HG03354 (cell line): ENCODE measurements around the gene KDM2B.
"Not testable (repeated sequence)": the region's sequence is repeated elsewhere in the genome, so short reads cannot be mapped to it uniquely, and the experiment has no call there.

Experiments used
- ATAC-seq: cut with Tn5 transposase; IDR thresholded peaks from one replicate; pipeline ENCODE4 v1.9.1; 2021; ENCODE audit warnings: mild to moderate bottlenecking; ENCODE audit not compliant: unreplicated experiment, poor library complexity, severe bottlenecking

Gene KDM2B

DNA sequence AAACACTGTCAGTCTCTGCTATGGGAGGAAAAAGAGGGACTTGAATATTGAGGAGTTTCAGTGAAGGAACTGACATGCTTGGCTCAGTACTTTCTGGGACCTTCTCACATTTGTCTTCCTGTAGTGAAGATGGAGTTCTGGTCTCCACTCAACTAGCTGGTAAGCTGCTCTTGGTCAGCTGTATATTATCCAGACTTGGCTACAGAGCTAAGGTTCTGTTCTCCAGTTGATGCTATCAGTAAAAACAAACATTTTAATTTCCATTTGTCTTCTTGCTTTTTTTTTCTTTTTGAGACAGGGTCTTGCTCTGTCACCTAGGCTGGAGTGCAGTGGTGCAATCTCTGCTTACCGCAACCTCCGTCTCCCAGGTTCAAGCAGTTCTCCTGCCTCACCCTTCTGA, 175.6 kb downstream of the KDM2B start:
- no peak for ATAC-seq

DNA sequence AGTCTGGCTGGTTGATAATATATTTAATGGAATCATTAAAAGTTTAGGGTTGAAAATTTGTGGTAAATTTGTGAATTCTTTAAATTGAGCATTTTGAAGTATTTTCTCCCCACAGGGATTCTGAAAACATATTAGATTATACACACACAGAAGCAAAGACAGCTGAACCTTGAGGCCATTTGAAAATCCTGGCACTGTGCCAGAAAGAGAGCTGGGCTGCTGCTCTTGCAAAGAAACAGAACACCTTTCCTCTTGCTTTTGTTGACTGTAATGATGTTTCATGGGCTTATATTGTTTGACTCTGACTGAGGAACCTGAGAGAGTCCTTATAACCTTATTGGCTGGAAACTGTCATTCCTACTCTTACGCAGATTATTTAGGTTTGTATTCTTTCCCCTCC, 176.1 kb downstream of the KDM2B start:
- ATAC-seq: no peak

DNA sequence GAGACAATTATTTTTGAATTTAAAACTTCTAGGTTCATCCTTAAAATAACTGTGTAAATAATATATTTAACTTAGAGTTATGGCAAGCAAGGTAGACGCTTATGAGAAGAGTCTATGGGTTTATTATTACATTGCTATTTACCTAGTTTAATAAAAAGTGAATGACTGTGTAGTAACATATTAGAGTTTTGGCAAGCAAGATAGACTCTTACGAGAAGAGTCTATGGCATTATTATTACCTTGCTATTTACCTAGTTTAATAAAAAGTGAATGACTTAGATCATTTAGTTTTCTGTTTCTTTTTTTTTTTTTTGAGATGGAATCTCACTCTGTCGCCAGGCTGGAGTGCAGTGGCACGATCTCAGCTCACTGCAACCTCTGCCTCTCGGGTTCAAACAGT, 177.1 kb downstream of the KDM2B start:
- ATAC-seq: no peak

DNA sequence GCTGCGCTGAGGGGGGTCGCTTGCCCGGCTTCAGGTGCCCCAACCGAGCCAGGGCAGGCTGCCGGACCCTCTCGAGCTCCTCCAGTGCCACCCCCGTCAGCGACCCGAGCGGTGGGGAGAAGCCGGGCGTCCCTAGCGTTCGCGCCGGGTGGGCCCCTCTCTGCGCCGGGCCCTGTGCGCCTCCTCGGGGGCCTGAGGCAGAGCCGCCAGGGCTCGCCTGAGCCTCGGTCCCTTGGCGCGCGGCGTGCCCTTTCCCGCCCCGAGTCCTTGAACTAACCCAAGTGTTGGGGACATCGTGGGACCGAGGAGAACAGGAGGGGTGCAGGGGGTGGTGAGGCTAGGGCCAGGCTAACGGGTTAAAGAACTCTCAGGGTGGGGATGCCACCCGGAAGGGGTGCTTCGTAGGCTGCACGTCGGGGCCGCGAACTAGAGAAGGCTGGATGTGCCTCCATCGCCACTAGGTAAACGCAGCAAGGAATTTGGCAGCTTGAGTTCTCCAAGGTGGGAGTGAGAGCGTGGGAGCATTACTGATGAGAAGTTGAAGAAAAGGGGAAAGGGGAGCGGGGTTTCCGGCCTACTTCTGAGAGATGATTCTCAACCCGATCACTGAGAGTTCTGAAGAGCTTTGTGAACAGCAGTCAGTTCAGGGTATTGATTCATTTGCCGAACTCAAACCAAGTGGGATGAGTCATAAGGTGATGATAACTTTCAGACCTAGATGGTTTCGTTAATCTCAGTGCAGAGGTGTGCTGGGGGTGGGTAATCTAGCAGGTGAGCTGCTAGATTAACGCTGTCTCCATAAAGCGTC, 180.3 kb downstream of the KDM2B start:
- peak; percentile 45 for ATAC-seq

DNA sequence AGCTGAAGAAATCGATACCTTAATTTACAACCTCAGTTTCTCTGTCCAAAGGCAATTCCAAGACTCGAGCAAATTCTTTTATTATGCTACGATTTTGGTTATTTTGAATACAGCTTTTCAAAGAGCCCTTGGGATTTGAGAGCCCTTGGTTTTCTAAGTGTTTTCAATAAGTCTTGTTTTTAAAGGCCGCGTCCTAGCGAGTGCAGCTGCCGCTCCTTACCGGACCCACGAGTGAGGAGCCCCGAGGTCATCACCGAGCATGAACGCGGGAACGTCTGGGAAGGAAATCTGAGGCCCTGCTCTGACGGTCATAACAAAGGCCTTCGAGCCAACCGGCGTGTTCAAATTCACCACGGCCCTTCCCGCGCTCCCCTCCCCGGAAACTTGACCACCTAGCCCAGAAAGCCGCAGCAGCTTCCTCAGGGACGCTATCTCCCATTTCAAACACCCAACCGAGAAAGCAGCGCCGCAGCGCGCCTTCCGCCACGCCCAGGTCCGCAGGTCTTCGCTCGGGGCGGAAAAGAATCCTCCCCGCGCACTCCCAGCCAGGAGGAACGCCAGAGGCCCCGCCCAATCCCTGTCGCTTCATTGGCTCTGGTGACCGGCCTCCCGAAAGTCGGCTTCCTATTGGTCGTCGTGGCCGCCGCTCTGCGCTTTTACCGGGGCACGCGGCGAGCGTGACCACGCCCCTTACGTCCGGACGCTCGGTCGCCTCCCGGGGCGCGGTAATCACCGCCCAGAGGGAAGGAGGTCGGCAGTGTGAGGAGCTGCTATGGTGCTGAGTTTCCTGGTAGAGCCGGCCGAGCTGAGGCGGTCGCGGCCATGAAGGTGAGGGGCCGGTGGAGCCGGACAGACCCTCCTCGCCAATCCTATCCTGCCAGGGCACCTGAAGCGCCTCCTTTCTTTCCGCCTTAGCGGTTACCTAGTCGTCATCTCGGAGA, 181.2 kb downstream of the KDM2B start, which contains the start of gene RNF34:
RNF34 (plus strand) TSS at position 728 of the 941 bp plus-strand sequence; CDS start at position 823, 95 bp downstream.
- ATAC-seq: peak; percentile 89

DNA sequence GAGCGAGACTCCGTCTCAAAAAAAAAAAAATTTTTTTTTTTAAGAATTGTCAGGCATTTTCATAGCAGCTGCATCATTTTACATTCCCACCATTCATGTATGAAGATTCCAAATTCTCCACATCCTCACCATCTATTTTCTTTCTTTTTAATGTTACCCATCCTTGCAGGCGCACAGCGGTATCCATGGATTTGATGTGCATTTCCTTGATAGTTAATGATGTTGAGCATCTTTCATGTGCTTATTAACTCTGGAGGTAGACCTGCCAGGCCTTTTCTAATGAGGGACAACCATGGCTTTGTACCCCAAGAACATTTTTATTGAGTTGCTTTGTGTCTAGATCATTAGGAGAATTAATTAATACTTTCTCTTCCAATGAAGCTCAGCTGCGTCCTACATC, 182.5 kb downstream of the KDM2B start:
- ATAC-seq: no peak

DNA sequence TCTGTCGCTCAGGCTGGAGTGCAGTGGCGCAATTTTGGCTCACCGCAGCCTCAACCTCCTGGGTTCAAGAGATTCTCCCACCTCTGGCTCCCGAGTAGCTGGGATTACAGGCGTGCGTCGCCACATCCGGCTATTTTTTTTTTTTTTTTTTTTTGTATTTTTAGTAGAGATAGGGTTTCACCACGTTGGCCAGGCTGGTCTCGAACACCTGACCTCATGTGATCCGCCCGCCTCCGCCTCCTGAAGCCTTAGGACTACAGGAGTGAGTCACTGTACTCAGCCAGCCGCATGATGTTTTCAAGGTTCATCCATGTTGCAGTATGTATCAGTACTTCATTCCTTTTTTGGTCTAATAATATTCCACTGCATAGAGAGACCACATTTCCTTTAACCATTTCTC, 183.3 kb downstream of the KDM2B start:
- no peak for ATAC-seq

DNA sequence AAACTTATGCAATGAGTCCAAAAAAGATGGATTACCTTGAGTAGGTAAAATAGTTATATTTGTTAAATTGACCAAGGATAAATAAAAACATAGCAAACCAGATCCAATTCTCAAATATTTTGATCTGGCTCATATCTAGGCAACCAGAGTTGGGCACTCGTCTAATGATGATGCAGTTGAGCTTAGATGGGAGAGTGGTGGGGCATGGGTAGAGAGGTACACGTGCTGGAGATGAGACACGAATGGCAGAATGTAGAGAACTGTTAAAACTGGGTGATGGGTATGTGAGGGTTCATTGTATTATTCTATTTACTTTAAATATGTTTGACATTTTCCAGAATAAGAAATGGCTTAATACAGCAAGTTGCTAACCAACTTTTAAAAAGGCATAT, 188.5 kb downstream of the KDM2B start:
- no peak for ATAC-seq

DNA sequence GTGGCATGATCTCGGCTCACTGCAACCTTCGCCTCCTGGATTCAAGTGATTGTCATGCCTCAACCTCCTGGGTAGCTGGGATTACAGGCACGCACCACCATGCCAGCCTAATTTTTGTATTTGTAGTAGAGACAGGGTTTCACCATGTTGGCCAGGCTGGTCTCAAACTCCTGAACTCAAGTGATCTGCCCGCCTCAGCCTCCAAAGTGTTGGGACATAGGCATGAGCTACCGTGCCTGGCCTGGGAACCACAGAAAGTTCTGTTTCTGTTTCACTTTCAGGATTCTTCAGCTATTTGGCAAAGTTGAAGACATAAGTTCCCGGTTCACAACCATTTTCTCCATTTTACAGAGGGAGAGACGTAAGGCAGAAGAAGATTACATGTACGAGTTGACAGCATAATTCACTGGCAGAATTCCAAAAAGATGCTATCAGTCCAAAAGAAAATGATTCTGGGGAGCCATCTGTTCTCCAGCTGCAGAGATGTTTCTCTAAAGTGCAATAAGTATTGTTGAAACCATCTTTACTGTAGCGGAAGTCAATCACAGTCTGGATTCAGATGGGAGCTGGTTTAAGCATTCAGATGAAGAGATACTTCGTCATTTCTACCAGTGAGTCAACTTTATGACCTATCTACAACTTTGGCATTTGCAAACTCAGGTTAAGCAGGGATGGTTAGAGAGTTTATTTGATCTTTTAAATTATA, 189.1 kb downstream of the KDM2B start:
- ATAC-seq: peak; percentile 47

DNA sequence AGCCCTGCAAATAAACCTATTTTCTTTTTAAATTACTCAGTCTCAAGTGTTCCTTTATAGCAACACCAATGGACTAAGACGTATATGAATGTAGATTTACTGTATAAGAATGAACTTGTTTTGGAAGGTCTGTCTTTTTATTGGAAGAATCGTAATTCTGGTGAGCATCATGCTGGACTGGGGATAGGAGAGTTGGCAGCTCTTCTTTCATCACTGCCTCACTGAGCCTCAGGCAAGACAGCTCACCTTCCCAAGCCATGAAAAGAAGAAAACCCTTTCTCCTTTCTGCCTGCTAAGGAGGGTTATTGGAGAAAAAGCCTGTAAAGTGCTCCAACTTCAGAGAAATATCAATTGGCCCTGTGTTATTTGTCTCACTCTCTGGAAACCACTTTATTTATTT, 190.0 kb downstream of the KDM2B start:
- no peak for ATAC-seq

DNA sequence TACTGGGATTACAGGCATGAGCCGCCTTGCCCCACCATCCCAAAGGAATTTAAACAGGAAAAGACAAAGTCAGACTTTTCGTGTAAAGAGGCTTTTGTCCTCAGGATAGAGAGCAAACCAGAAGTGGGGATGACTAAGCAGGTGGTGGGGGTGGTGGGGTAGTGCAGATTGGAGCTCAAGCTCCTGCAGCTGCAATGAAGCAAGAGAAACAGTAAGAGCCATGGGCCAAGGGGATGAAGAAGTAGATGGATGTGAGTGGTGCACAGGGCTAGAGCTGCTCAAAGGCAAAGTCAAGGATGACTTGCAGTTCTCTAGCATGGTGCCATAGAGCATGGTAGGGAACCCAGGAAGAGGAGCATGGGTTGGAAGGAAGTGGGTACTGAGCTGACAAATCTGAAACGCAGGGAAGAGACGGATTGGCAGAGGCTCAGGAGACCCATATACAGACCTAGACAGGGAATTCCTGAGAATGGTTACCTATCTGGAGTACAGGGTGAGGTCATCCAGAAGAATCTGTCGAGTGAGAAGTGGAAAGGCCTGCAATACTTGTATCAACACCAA, 192.3 kb downstream of the KDM2B start:
- ATAC-seq: no peak

DNA sequence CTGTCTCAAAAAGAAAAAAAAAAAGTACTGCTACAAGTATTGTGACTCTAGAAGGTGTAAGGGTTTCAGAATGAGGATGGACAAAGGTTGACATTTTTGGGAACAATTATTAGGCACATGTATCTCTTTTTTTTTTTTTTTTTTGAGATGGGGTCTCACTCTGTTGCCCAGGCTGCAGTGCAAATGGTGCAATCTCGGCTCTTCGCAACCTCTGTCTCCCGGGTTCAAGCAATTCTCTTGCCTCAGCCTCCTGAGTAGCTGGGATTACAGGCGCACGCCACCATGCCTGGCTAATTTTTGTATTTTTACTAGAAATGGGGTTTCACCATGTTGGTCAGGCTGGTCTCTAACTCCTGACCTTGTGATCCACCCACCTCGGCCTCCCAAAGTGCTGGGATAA, 195.9 kb downstream of the KDM2B start:
- not testable (repeated sequence) for ATAC-seq

DNA sequence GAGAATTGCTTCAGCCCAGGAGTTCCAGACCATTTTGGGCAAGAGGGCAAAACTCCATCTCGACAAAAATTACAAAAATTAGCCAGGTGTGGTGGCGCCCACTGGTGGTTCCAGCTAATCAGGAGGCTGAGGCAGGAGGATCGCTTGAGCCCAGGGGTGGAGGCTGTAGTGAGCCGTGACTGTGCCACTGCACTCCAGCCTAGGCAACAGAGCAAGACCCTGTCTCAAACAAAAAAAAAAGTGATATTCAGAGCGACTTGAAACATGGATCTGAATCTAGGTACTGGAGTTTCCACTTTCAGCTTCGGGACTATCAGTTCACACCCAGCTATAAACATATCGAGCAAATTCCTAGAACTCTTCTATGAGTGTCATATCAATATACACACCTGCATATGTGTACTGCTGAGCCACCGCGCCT, 197.2 kb downstream of the KDM2B start:
- ATAC-seq: no peak

DNA sequence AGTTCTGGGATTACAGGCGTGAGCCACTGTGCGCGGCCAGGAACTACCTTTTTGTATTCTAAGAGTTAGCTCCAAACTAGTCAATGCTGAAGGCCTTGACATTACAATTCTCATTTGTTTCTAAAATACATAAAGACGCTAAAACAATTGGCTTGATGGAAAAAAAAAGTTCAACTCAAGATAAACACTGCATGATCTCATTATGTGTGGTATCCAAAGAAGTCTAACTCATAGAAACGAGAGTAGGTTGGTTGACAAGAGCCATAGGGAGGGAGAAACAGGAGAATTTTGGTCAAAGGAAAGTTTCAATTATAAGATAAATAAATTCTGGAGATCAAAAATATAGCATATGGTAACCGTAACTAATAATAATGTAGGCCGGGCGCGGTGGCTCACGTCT, 200.9 kb downstream of the KDM2B start:
- ATAC-seq: no peak
